Measurements from ENCODE around the gene ZBTB4.

ZBTB4 gene

GRCh38 chr17:7419819-7420610 lies 59.4 kb downstream of the ZBTB4 start, which contains the start of gene SPEM1:
Gene SPEM1 (plus strand): TSS chr17:7420324. CDS start chr17:7420385, 61 bp downstream.
- H4K20me1 ChIP-seq (ENCODE audit: insufficient read depth, low read length) = no peaks in the 10 kb centered on the region

GRCh38 chr17:7418472-7419152 lies 60.8 kb downstream of the ZBTB4 start:
- H3K27me3 ChIP-seq (ENCODE audit: insufficient read depth, low read length, poor library complexity) = no peaks in the 10 kb centered on the region
- H3K9ac ChIP-seq (ENCODE audit: low read depth, low read length) = no peak overlapping the region
- no peaks in the 10 kb centered on the region for H3K4me1 ChIP-seq (ENCODE audit: insufficient read depth, low read length)
- DNase-seq = no peak
- H3K36me3 ChIP-seq (ENCODE audit: insufficient read depth, low read length) = no peaks in the 10 kb centered on the region
- no peaks in the 10 kb centered on the region for H4K20me1 ChIP-seq (ENCODE audit: insufficient read depth, low read length)
- no peak overlapping the region for H3K4me3 ChIP-seq (ENCODE audit: low read depth in 1 of 2, low read length in 2 of 2)
- no peak for TF ChIP-seq EZH2 (IDR thresholded peaks at IDR 0.05; ENCODE audit: borderline replicate concordance, low read depth, low read length, severe bottlenecking)
- TF ChIP-seq CTCF (IDR thresholded peaks at IDR 0.05; ENCODE audit: borderline replicate concordance, extremely low read depth, low read length, poor library complexity, severe bottlenecking) = no peak
- no peak for ATAC-seq (ENCODE audit: insufficient read depth, low read depth)
- H3K9me3 ChIP-seq (ENCODE audit: insufficient read depth, low read length, severe bottlenecking) = no peaks in the 10 kb centered on the region
- no peaks in the 10 kb centered on the region for H3K79me2 ChIP-seq (ENCODE audit: insufficient read depth, low read length)
- no peak overlapping the region for H3K27ac ChIP-seq (ENCODE audit: low read length)
- H2AFZ ChIP-seq (ENCODE audit: low read depth, low read length) = no peak overlapping the region
- no peak overlapping the region for H3K4me2 ChIP-seq (ENCODE audit: insufficient read depth, low read length)

More at GRCh38 chr17:7419819-7420610, 59.4 kb downstream of the ZBTB4 start, which contains the start of gene SPEM1:
- ATAC-seq (ENCODE audit: insufficient read depth, low read depth) (no peak), DNase-seq (no peak)
- H3K4me1 ChIP-seq (ENCODE audit: insufficient read depth, low read length) = no peaks in the 10 kb centered on the region
- H3K4me2 ChIP-seq (ENCODE audit: insufficient read depth, low read length) = no peak within 1 kb of the TSS
- H3K79me2 ChIP-seq (ENCODE audit: insufficient read depth, low read length) = no peaks in the 10 kb centered on the region
- no peaks in the 10 kb centered on the region for H3K36me3 ChIP-seq (ENCODE audit: insufficient read depth, low read length)
- H2AFZ ChIP-seq (ENCODE audit: low read depth, low read length) = no peak within 1 kb of the TSS
- TF ChIP-seq EZH2 (IDR thresholded peaks at IDR 0.05; ENCODE audit: borderline replicate concordance, low read depth, low read length, severe bottlenecking) = no peak
- no peak for TF ChIP-seq CTCF (IDR thresholded peaks at IDR 0.05; ENCODE audit: borderline replicate concordance, extremely low read depth, low read length, poor library complexity, severe bottlenecking)
- H3K9me3 ChIP-seq (ENCODE audit: insufficient read depth, low read length, severe bottlenecking) = no peaks in the 10 kb centered on the region
- no peak within 1 kb of the TSS for H3K4me3 ChIP-seq (ENCODE audit: low read depth in 1 of 2, low read length in 2 of 2)
- no peak within 1 kb of the TSS for H3K27ac ChIP-seq (ENCODE audit: low read length)
- H3K27me3 ChIP-seq (ENCODE audit: insufficient read depth, low read length, poor library complexity) = no peaks in the 10 kb centered on the region
- H3K9ac ChIP-seq (ENCODE audit: low read depth, low read length) = no peak within 1 kb of the TSS

- Histone ChIP-seq H3K9ac (ENCODE audit: low read depth, low read length) (no peak overlapping the region), H3K4me3 (ENCODE audit: low read depth in 1 of 2, low read length in 2 of 2) (no peak overlapping the region), H3K4me2 (ENCODE audit: insufficient read depth, low read length) (no peak overlapping the region), H3K4me1 (ENCODE audit: insufficient read depth, low read length) (no peaks in the 10 kb centered on the region), H2AFZ (ENCODE audit: low read depth, low read length) (no peak overlapping the region), H3K27ac (ENCODE audit: low read length) (no peak overlapping the region), H3K27me3 (ENCODE audit: insufficient read depth, low read length, poor library complexity) (no peaks in the 10 kb centered on the region), H3K79me2 (ENCODE audit: insufficient read depth, low read length) (no peaks in the 10 kb centered on the region), H3K36me3 (ENCODE audit: insufficient read depth, low read length) (no peaks in the 10 kb centered on the region), H4K20me1 (ENCODE audit: insufficient read depth, low read length) (no peaks in the 10 kb centered on the region), H3K9me3 (ENCODE audit: insufficient read depth, low read length, severe bottlenecking) (no peaks in the 10 kb centered on the region)
- TF ChIP-seq EZH2 (IDR thresholded peaks at IDR 0.05; ENCODE audit: borderline replicate concordance, low read depth, low read length, severe bottlenecking) (no peak), CTCF (IDR thresholded peaks at IDR 0.05; ENCODE audit: borderline replicate concordance, extremely low read depth, low read length, poor library complexity, severe bottlenecking) (no peak)
- no peak for ATAC-seq (ENCODE audit: insufficient read depth, low read depth)
- DNase-seq = no peak
Observed at GRCh38 chr17:7417056-7417655, 62.3 kb downstream of the ZBTB4 start.
